ENCODE results near the gene DOC2B.
"Not testable (repeated sequence)": the region's sequence is repeated elsewhere in the genome, so short reads cannot be mapped to it uniquely, and the experiment has no call there.

DNA sequence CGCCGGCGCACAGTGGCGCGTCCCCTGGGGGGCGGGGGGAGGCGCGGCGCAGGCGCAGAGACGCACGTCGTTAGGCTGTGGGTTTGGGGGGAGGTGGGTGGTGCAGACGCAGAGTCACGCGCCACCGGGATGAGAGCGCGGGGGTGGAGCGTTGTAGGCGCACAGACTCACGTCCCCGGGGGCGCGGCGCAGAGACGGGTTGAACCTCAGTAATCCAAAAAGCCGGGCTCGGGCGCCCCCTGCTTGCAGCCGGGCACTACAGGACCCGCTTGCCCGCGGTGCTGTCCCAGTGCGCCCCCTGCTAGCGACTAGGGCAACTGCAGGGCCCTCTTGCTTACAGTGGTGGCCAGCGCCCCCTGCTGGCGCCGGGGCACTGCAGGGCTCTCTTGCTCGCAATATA lies 47.5 kb downstream of the DOC2B start:
- TF ChIP-seq, protein P1, sequence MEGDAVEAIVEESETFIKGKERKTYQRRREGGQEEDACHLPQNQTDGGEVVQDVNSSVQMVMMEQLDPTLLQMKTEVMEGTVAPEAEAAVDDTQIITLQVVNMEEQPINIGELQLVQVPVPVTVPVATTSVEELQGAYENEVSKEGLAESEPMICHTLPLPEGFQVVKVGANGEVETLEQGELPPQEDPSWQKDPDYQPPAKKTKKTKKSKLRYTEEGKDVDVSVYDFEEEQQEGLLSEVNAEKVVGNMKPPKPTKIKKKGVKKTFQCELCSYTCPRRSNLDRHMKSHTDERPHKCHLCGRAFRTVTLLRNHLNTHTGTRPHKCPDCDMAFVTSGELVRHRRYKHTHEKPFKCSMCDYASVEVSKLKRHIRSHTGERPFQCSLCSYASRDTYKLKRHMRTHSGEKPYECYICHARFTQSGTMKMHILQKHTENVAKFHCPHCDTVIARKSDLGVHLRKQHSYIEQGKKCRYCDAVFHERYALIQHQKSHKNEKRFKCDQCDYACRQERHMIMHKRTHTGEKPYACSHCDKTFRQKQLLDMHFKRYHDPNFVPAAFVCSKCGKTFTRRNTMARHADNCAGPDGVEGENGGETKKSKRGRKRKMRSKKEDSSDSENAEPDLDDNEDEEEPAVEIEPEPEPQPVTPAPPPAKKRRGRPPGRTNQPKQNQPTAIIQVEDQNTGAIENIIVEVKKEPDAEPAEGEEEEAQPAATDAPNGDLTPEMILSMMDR (IDR thresholded peaks at IDR 0.05): not testable (repeated sequence)
- TF ChIP-seq POLR2AphosphoS5 (IDR thresholded peaks at IDR 0.05; ENCODE audit: low read depth, low read length): not testable (repeated sequence)
